HUDEP-2 (cell line): ENCODE measurements around the gene CERS1.
"Not testable (repeated sequence)": the region's sequence is repeated elsewhere in the genome, so short reads cannot be mapped to it uniquely, and the experiment has no call there.

Experiments
- DNase-seq, 76 experiments: peaks; one replicate each; lab custom pipeline; 2025; ENCODE audit not compliant: unreplicated experiment in 76 of 76; lab: John Stamatoyannopoulos, UW

Gene CERS1

DNA sequence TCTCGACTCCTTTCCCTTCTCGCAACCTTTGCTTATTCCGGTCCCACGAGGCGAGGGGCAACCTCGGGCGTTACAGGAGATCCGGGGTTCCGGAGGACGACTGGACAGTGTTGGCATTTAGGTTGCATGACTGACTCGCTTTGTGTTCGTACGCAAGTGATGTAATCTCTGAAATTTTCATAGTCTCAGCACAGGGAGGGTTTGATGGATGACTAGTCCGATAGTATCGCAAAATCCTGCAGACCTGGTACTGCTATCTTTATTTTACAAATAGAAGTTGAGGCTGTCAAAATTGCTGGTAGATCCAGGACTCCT, 23.9 kb upstream of the CERS1 start:
- no peak for DNase-seq

DNA sequence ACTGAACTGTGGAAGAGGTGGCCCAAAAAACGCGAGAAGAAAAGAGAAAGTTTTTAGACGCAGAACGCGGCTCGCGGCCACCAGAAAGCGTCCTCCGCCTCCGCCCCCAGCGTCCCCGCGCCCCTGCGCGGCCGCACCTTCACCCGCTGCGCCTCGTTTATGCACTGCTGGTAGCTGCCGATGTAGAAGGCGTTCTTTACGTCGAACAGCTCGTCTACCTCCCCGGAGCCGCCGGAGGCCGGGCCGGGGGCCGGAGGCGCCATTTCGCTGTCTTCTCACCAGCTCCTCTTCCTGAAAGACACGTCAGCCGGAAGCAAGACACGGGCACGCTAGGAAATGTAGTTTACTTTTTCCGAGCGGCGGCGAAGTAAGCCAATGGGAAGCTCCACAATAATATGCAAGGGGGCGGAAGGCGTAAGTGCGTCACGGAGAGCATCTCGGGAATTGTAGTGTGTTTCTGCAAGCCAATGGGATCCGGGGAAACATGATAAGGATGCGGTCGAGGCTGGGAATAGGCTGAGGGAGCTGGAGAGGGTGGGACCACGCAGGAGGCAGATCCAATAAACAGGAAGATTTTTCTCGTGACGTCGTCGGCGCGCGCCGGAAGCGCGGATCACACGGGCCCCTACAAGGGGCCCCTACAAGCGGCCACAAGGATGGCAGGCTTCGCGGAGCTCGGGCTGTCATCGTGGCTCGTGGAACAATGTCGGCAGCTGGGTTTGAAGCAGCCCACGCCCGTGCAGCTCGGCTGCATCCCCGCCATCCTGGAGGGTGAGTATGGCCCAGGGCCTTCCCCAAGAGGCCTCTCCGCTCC, 23.3 kb upstream of the CERS1 start, which contains the start of the genes COPE and DDX49:
COPE (minus strand) TSS at position 302 of the 814 bp plus-strand sequence; CDS start at position 263, 39 bp downstream.
DDX49 (plus strand) TSS at position 630 of the 814 bp plus-strand sequence; CDS start at position 657, 27 bp downstream.
- DNase-seq, result peak in 75 of 76 experiments; percentile 95 to 100 (median 99)

DNA sequence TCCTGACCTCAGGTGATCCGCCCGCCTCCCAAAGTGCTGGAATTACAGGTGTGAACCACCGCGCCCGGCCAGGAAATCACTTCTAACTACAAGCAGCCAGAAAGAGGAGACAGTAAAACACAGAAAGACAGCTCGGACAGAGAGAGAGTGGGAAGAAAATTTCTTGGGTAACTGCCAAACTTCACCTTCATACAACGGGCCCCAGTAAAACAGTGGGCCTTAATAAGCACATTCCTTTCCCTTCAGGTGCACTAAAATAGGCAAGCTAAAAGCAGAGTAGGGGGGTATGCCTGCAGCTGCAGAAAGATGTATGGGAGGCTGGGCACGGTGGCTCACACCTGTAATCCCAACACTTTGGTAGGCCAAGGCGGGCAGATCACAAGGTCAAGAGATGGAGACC, 21.6 kb upstream of the CERS1 start:
- DNase-seq, result not testable (repeated sequence)

DNA sequence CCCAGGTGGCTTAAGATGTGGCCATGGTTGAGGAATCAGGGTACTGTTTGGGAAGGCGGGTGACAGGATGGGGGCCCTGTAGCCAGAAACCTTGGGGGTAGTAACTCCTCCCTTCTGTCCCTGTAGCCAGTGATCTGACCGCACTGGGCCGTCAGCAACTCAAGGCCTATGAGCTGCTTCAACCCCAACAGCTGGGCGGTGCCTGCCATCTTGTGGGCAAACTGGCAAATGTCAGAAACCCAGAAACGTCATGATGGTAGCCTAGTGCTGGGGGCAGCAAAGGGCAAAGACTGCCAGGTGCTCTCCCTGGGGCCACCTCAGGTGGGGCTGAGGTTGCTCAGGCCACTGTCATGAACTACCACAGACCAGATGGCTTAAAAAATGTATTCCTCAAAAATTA, 19.7 kb upstream of the CERS1 start:
- peak in 62 of 76 experiments; percentile 14 to 81 (median 61) for DNase-seq

DNA sequence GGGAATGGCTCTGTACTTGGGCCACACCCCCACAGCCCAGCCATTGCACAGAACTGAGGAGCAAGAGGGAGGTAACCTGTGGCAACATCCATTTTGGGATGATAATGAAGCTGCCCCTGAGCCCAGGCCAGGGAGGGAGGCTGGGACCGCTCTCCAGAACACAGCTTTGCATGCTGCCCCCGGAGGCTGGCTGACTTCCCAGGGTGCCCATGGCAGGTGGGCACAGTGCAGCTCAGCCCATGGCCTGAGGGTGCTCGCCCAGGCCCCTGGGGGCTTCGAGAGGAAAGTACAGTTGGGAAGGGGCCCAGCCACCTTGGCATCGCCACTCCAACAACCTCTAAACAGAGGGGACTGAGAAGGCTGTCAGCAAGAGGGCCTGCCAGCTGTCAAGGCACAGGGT, 17.5 kb upstream of the CERS1 start:
- no peak for DNase-seq

DNA sequence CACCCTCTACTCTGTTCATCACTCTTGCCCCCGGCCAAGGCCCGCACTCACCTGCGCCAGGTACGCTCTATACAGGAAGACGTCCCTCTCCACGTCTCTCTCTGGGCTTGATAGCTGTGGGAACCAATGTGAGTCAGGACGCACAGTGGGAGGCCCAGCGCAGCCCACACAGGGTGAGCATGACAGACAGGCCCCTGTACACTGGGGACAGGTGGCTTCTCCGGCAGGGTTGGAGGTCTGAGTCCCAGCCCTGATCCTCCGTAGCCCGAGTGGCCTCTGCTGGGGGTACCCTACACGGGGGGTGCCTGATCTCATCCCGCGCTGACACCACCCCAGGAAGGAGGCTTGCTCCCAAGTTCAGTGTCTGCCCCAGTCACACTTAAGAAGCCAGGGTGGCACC, 17.0 kb upstream of the CERS1 start:
- DNase-seq, result no peak

DNA sequence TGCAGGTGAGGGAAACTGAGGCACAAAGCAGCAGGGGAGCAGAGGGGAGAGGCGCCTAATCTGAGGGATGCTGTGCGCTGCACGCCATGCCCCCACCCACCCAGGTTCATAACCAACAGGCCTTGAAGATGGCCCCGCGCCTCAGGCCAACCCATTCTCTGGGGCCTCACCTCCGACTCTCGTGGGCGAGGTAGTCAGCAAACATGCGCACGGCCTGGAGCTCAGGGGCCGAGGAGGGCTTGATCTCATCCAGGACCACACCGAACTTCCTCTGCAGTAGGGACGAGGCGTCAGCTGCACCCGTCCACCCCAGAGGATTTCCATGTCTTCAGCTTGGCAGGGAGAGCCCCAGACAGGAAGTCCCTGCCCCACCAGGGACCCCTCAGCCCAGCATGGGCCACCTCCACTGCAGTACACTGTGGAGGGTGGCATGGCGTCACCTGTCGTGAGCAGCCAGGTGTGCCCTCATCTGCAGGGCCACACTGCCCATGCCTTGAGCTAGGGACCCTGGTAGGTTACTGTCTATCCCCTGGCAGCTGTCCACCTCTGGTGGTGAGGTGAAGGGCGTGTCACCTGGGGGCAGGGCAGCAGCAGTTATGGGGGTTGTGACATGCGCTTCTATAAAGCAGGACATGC, 15.0 kb upstream of the CERS1 start:
- DNase-seq, result no peak

DNA sequence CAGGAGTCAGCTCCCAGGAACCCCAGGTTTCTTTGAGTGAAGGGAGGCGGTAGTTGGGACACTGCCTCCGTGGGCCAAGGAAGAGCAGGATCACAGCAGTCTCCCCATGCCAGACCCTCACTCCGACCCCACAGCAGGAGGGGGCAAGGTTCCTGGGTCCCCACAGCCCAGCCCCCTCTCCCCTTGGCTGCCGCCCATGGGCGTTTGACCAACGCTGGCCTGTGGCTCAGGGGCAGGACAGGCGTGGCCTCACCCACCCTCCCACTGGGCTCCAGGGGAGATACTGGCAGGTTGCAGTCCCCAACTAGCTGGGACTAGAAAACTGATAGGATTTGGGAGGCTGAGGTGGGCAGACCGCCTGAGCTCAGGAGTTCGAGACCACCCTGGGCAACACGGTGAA, 14.1 kb upstream of the CERS1 start:
- DNase-seq, result no peak

DNA sequence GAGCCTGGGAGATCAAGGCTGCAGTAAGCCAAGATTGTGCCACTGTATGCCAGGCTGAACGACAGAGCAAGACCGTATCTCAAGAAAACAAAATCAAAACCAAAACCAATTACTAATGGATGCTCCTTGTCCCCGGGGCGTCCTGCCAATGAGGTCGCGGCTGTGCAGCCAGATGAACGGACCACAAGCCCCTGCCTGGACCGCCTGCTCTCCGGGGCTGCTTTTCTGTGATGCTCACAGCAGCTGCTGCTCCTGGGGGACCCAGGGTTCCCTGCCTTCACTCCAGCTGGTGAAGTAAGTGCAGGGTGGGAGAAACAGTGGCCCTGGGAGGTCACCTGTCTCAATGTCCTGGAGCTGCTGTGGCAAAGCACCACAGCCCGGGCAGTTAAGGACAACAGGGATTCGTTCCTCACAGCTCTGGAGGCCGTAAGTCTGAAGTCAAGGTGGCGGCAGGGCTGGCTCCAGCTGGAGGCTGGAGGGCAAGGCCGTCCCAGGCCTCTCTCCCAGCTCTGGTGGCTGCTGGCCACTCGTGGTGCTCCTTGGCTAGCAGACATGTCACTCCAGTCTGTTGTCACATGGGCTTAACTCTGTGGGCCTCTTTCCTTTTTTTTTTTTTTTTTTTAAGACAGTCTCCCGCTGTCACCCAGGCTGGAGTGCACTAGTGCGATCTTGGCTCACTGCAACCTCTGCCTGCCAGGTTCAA, 13.1 kb upstream of the CERS1 start:
- no peak for DNase-seq

DNA sequence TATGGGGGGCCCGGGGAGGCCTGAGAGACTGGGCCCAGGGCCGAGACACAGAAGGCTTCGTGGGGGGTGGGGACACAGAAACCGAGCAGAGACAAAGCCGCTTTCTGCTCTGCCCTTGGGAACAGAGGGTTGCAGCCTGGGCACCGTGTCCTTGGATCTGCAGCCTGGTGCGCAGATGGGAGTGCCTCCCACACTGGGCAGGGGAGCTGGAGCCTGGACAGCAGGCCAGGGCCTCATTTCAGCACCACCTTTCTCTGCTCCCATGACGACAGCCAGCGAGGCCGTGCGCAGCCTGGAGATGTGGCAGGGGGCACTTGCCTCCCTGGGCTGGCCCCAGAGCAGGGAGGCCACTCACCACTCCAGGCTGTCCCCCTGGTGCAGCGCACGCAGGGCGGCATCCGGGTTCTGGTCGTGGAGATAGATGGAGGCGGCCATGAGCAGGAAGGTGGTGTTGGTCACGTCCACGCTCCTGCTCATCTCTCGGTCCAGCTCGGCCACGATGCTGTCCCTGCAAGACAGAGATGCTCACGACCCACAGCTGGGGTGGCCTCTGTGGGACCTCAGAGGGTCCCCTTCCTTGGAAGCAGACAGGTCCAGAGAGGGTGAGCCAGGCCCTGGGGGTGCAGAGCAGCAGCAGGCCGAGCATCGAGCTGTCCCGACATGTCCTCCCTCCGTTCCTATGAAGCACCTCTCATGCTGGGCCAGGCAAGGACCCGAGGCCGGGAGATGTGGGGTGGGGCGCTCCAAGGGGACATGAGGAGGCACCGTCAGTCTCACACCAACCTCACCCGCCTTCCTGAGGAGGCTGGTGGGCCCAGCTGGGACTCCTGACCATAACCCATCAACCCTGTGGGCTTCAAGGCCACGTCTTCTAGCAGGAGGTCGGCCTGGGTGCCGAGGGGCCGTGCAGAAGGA, 10.9 kb upstream of the CERS1 start:
- DNase-seq, result no peak

DNA sequence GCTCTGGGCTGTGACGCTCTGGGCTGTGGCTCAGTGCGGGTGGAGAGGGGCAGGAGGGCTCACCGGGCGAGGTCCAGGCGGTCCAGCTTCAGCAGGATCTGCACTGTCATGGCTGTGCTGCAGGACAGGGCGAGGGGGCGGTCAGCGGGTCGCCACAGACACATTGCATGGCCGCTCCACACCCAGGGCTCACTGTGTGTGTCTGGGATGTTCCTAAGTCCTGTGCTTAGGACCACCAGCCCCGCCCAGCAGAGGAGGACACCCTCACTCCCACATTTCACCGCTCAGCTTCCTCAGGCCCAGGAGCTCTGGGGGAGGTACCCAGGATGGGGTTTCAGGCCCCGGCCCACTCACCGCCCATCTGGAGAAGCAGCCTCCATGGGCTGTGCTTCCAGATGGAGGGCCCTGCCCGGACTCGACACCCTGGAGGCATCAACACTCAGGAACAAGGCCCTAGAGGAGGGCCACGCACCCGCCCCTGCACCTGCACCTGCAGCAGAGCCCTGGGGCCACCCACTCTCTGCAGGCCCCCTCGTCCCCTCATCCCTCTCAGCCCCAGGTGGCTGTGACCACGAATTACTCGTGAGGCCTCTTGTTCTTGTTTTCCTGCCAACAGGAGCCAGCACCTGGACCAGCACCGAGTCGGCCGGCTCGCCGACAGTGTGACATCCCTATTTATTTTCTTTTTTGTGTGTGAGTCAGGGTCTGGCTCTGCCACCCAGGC, 9.7 kb upstream of the CERS1 start:
- no peak for DNase-seq

DNA sequence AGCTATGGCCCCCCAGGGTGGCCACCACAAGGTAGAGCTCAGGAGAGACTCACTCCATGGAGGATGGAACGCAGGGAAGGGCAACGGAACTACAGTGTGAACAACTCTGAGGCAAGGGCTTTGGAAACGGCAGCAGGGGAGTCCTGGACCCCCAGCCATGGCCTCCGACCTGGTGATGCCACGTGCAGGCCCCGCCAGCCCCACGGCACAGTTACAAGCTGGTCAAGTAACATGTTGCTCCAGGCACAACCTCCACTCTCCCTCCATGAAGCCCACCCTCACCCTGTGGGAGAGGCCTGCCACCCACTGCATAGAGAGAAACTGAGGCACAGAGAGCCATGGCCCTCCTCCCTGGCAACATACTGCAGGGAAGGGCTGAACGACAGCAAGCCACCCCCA, 9.1 kb upstream of the CERS1 start:
- DNase-seq, result no peak

DNA sequence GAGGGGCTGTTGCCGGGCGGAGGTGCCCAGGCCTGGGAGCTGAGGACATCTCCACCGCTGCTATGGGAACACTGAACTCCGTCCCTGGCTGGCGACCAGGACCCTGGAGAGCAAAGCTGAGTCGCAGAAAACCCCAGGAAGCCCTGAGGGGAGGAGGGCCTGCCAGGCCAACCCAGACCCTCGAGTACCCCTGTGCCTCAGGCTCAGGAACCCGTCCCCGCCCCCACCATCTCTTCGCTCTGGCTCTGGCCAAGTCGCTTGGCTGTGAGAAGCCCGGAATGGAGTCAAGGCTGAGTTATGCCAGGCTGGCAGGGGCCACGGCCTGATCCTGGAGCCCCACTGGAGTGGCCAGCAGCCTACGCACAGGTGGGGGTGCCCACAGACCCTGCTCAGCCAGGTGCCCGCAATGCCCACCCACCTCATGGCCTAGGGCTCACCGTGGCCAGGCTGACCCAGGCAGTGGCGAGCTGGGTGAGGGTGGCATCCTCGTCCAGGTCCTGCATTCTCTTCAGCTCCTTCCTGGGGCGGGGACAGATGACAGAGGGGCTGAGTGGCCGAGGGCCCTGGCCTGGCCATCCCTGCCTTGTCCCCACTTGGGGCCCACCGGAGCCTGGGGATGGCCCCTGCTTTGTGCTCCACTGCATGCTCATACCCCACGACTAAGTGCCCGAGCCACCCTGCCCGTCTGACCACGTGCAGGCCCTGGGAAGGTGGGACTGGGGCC, 8.5 kb upstream of the CERS1 start:
- DNase-seq, result no peak

DNA sequence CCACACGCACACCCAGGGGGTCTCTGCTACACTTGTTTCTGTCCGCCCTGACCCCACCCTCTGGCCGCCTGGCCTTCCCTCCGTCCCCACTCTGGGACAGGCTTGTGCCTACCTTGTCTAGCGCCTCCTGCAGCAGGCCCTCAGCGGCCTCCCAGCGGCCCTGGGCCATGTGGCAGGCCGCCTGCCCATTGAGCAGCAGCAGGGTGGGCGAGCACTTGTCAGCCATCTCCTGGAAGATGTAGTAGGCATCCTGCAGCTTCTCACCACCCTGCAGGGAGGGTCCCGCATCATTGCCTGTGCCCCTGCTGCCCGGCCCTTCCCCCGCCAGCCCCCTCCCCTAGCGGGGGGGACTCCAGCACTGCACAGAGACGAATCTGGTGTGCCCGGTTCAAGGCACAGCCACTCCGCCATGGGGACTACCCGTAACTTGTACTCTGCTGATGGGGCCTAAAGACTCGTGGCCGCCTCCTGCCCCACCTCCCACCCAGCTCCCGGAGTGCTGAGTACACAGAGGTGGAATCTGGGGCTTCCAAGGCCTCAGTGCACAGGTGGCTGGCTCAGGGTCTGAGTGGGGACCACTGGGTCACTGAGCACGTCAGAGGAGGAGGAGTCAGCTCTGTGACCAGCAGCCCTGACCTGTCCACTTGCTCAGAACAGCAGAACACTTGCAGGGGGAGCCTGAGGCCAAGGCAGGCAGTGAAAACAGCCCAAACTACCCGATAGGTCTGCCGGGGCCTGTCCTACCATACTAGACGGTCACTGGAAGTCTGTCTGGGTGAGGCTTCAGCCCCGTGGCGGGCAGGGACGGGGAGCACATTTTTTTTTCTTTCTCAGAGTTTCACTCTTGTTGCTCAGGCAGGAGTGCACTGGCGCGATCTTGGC, 7.4 kb upstream of the CERS1 start:
- no peak for DNase-seq

DNA sequence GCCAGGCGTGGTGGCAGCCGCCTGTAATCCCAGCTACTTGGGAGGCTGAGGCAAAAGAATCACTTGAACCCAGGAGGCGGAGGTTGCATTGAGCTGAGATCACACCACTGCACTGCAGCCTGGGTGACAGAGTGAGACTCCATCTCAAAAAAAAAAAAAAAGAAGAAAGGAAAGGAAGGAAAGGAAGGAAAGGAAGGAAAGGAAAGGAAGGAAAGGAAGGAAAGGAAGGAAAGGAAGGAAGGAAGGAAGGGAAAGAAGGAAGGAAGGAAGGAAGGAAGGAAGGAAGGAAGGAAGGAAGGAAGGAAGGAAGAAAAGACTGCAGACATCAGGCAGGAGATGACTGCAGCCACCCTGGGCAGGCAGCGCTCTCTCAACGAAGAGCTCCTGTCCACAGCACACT, 6.6 kb upstream of the CERS1 start:
- not testable (repeated sequence) for DNase-seq

DNA sequence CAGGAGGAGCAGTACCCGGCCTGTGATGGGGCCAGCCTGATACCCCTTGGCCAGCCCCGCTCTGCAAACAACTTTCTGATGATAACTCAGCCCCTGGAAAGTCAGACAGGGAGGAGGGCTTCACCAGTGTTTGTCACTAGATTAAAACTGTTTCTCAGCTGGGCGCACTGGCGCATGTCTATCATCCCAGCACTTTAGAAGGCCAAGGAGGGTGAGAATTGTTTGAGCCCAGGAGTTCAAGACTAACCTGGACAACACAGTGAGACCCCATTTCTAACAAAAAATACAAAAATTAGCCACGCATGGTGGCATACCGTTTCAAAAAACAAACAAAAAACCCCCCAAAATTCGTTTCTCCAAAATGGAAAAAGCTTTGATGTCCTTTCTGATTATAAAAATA, 5.5 kb upstream of the CERS1 start:
- DNase-seq, result no peak

DNA sequence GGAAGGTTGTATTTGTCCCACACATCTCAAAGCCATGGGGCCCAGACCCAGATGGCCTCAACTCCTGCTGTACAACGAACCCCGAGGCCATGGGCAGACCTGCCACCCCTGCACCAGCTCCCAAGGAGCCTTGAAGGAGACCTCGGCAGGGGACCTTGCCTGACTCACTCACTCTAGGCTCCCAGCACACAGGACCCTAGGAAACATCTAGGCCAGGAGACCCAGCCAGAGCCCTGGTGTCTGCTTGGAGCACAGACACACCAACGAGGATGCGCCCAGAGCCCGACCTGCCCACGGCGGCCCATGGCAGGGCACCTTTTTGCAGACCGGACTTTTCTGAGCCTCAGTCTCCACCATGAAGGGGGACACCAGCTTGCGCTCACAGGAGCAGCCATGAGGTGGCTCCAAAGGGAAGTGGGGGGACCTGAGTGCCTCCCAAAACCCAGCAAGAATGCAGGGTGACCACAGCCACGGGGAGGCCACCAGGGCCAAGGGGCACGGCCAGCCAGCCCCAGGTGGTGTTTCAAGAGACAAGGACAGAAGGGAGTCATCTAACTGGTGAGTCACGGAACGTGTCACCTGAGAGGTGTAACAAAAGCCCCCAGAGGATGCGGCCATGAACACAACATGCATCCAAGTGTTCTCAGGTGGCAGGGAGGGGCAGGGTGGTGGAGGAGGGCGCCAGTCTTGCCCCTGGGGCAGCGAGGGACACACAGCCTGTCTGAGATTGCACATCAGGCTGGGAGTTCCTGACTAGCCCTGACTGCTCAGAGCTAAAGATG, 4.9 kb upstream of the CERS1 start:
- no peak for DNase-seq
